Retinal pigment epithelial cell (primary cell): ENCODE data around the gene SUSD5.
A peak's percentile ranks its signal among the peaks of the same experiment; 100 is the strongest.

Experiments
- DNase-seq: peaks from one replicate; pipeline ENCODE4 v3.0.0-alpha.2; 2010; ENCODE audit warnings: low read depth
- H3K4me3 ChIP-seq: 2 replicates; pipeline ENCODE4 v1.5.1; 2011; ENCODE audit warnings: mild to moderate bottlenecking, low read length, control low read depth, moderate library complexity
- CTCF ChIP-seq: conservative IDR thresholded peaks from 2 replicates; pipeline ENCODE4 v1.5.1; 2011; ENCODE audit warnings: low read depth, low read length, control low read depth, inconsistent platforms

SUSD5 gene

DNA sequence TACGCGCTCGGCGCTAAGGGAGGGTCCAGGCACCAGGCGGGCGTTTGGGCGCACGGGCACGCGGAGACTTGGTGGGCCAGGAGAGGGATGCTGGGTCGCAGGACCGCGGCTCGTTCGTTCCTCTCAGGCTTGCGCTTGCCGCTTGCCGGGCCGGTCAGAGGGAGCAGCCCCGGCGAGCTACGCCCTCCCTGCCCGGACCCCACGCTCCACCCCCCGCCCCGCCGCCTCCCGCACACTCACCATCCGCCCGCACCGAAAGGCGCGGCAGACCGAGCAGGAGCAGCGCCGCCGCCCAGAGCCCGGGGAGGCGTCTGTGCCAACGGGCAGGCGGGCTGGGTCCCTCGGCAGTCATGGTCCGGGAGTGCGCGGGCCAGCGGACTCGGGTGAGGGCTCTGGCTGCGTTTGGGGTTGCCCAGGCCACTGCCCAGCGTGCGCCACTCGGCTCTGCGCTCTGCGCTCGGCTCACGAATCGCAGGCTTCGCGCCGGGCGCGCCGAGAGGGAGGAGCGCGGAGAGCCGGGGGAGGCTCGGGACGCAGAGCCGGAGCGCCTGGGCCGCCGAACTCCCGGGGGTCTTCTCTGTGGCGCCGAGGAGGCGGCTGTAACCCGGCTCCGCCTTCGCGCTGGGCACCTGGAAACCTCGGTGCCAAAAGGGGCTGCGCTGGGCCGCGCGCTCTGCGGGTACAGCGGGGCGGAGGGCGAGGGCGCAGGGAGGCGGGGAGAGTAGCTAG, at the start of gene SUSD5:
SUSD5 (minus strand) TSS at position 365 of the 729 bp plus-strand sequence; CDS start at position 352, 13 bp downstream.
- H3K4me3 ChIP-seq = peak within 1 kb of the TSS; percentile 66
- peak; percentile 6 for DNase-seq
- no peak for TF ChIP-seq CTCF

DNA sequence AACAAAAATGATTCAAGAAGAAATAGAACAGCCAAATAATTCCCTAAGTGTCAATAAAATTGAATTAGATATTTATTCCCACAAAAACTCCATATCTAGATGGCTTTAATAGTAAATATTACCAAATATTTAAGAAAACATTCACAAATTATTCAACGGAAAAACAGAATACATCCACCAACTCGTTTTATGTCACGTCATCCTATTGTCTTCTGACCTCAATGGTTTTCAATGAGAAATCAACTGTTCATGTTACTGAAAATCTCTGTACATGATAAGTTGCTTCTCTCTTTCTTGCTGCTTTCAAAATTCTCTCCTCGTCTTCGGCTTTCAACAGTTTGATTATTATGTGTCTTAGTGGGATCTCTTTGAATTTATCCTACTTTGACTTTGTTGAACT, 41.5 kb upstream of the SUSD5 start:
- no peak overlapping the region for H3K4me3 ChIP-seq
- no peak for TF ChIP-seq CTCF
- DNase-seq = no peak

- DNase-seq = no peak
- TF ChIP-seq CTCF = no peak
- H3K4me3 ChIP-seq = no peak overlapping the region
Measured at GRCh38 chr3:33256249-33256648, 37.6 kb upstream of the SUSD5 start.

- peak; percentile 1 for DNase-seq
- H3K4me3 ChIP-seq = no peak overlapping the region
- no peak for TF ChIP-seq CTCF
Measured at GRCh38 chr3:33250712-33251111, 32.1 kb upstream of the SUSD5 start.

- TF ChIP-seq CTCF = no peak
- H3K4me3 ChIP-seq = no peak overlapping the region
- no peak for DNase-seq
Measured at GRCh38 chr3:33246786-33247185, 28.2 kb upstream of the SUSD5 start.

GRCh38 chr3:33240261-33240660, 21.7 kb upstream of the SUSD5 start:
- H3K4me3 ChIP-seq = no peak overlapping the region
- DNase-seq = no peak
- TF ChIP-seq CTCF = no peak

GRCh38 chr3:33238923-33239322, 20.3 kb upstream of the SUSD5 start:
- no peak overlapping the region for H3K4me3 ChIP-seq
- DNase-seq = no peak
- TF ChIP-seq CTCF = no peak
